Measurements from ENCODE around the gene HECTD1.

GRCh38 chr14:31166271-31166561 is 41.4 kb downstream of the HECTD1 start:
- TF ChIP-seq EP300 (IDR thresholded peaks at IDR 0.05; ENCODE audit: borderline replicate concordance) (no peak), RAD21 (IDR thresholded peaks at IDR 0.05; ENCODE audit: low read depth) (no peak), YY1 (IDR thresholded peaks at IDR 0.05; ENCODE audit: low read depth) (no peak), TAF1 (IDR thresholded peaks at IDR 0.05; ENCODE audit: low read depth) (no peak), CEBPB (IDR thresholded peaks at IDR 0.05) (no peak), REST (IDR thresholded peaks at IDR 0.05; ENCODE audit: low read depth) (no peak), EGR1 (IDR thresholded peaks at IDR 0.05) (no peak), FOXM1 (IDR thresholded peaks at IDR 0.05; ENCODE audit: borderline replicate concordance, low read depth) (no peak), TEAD4 (IDR thresholded peaks at IDR 0.05) (no peak), MAX (IDR thresholded peaks at IDR 0.05) (no peak), USF1 (IDR thresholded peaks at IDR 0.05) (no peak)
